NCI-H526 treated with DMSO at 0.1 percent for 48 hours (cell line): Measurements from ENCODE around the gene TH.

Experiments
- DNase-seq: peaks from one replicate; lab custom pipeline; 2025; lab: John Stamatoyannopoulos, UW

The TH gene

DNA sequence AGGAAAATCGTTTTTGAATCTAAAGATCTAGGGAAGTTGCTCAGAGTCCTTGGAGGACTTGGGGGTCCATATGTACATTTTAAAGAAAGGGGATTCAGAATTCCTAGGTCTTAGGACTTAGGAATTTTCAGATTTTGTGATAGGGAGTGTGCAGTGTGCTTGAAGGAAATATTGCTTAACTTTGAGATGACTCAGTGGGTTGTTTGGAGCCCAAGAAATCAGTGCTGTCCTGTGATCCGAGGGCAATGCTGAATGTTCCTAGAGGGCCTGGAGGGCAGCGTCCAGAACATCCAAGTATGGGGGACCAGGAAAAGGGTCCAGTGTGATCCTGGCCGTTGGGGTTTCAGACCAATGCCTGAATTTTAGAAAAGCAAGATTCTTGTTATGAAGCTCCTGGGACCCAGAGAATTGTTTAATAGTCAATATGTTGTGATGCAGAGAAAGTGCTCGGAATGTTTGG, 29.3 kb downstream of the TH start:
- no peak for DNase-seq

DNA sequence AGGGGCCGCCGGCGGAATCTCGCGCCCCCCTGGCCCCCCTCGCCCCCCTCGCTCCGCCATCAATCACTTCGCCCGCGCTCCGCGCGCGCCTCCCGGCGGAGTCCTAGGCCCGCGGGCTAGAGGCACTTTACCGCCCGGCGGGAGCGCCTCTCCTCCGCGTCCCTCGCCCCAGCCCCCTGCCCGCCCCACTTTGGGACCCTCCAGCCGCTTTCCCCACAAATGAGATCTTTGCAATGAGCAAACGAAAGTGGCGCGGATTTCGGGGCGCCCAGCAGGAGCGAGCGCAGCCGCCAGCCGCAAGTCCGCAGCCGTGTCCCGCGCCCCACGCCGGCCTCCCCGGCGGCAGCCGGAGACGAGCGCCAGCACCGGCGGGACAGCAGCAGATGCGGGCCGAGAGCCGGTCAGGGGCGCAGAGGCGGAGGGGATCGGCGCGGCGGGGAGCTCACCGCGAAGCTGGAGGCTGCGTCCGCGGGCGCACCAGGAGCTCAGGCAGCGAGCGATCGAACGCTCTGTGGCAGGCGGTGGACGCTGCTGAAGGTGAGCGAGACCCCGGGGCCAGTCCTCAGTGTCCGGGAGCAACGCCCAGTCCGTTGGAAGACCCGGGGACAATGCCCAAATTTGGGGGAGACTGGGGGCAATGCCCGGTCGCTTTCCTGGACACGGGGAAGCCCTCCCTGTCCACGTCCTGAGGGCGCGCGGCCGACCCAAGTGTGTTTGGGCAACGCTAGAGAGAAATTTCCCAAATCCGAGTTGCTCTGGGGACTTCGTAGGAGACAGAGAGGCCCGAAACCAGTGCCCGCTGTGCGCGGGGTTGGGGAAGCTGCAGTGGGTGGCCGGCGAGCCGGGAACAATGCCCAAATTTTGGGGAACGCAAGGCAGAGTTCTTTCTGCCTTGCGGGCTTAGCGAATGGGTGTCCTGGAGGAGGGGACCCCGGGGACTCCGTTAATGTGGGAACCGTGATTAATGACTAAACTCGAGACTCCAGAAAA, 30.9 kb downstream of the TH start:
- no peak for DNase-seq

DNA sequence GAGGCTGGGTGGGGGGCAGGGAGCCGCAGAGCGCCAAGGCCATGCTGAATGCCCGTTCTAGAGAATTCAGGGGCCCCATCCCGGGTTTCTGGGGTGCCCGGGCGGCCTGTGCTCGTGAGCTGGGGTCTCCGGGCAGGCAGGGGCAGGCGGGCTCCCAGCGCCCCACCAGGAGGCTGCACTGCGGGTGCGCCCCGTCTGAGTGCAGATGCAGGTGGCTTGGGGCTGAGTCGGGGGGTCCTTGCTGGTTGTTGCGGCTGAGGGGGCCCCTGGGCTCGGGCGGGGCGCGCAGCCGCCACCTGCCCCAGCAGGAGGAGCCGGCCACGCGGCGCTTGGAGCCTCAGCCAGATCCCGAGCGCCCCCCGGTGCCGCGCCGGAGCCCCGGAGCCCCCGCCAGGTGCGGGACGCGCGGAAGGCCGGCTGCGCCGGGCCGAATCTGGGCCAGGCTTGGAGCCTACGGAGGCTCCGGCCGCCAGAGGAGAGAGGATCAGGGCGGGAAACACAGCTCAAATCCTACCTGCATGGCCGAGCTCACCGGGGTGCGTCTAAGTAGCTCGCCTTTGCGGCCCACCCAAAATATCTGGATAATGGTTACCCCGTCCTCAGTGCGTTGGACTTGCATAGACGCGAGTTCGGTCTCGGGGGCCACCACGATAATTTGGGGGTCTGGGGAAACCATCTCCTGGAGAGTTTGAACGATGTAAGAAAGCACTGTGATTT, 31.8 kb downstream of the TH start:
- no peak for DNase-seq

DNA sequence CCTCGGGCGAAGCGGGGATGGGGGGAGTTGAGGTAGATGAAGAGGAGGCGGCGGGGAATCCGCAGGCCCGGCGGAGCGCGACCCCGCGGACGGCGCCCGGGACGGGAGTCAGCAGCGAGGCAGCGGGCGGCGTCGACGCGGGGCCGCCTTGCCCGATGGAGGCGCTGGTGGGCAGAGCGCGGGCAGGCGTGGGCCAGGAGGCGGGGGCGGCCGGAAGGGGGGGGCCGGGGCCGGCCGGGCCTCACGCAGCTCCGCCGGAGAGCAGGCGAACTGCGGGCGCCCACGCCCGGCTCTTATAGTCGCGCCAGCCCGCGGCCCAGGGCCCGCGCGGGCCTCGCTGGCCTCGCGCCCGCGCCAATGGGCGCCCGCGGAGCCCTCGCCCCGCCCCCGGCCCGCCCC, 32.5 kb downstream of the TH start, which contains the start of gene IGF2:
Gene IGF2, minus strand, starts transcription at position 267 of the 399 bp plus-strand sequence. CDS start 3,866 bp downstream, outside the sequence.
- no peak for DNase-seq

DNA sequence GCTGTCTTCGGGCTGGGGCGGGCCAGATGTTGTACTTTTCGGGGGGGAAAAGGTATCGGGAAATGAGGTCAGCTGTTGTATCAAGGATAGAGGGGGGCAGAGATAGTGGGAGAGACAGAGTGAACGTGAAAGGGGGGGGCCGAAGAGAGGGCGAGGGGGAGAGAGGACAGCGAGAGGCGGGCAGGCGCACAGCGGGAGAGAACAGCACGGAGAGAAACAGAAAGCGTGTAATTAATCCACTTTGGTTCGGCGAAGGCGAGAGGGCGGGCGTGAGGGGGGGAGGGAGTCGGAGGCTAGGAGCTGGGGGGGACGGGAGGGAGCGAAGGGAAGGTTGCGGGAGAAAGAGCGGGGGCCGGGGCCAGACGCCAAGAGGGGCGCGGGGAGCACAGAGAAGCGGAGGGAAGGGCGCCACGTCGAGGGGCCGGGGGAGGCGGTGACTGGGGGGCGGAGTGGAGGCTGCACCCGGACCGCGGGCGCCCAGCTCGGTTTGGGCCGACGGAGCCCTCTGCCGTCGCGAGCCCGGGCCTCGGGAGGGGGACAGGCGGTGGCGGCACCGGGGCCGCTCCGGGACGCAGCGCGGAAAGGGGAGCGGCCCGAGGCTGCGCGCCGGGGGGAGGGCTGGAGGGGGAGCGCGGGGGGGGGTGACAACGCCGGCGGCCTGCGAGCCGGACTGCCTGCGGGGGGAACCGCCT, 33.0 kb downstream of the TH start:
- DNase-seq = no peak

DNA sequence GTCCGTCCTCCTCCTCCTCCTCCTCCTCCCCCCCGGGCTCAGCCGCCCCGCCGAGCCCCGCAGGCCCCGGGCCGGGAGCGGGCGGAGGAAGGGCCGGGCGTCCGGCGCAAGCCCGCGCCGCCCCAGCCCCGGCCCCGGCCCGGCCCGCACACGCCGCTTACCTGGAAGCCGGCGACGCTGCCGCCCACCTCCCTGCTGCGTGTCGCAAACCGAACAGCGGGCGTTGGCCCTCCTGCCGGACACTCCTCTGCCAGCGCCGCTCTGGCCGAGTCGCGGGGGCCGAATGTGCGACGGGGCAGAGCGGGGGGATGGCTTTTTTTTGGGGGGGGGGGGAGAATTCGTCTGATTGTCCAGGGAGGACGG, 33.6 kb downstream of the TH start:
- no peak for DNase-seq

DNA sequence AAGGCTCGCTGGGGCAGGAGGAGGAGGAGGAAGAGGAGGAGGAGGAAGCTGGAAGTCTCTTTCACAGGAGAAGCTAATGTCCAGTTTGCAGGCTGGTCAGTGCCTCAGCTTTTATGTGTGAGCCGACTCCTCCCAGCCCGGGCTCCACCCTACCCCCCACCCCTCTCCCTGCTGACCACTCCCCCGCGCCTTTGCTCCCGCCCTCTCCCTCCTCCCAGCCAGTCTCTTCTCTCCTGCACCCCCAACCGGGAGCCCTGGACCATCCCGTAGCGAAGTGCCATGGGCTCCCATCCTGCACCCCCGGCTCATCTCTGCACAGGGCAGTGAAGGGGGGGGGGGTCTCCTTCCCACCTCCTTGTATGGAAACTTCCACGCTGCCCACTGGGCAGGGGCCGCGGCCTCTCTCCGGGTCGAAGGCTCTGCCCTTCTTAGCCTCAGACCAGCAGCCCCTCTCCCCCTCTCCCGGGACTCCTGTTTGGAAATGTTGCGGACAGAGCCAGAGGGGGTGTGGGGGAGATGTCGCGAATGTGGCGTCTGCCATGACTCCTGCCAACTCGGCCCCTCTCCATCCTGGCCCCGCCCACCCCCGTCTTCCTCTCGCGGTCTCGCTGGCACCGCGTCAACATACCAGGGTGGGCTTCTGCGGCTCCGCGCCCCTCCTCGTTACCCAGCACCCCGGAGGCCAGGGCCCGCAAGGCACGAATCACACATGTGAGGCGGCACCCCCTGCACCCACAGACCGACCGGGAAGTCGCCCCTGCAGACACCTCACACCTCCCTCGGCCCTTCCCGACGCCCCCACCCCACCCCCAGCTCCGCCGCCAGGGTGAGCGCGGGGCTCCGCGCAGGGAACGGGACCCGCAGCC, 34.2 kb downstream of the TH start:
- DNase-seq = no peak

DNA sequence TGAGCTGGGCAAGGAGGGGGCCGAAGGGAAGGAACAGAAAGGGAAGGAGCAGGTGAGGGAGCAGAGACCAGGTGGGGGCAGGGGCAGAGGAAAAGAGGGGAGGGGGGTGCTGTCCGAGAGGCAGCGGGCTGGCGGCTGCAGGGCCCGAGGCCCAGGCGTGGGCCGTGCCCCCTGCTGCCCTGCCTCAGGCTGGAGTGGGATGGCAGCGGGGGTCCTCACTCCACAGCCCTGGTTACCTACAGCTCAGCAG, 34.7 kb downstream of the TH start:
- DNase-seq = no peak

DNA sequence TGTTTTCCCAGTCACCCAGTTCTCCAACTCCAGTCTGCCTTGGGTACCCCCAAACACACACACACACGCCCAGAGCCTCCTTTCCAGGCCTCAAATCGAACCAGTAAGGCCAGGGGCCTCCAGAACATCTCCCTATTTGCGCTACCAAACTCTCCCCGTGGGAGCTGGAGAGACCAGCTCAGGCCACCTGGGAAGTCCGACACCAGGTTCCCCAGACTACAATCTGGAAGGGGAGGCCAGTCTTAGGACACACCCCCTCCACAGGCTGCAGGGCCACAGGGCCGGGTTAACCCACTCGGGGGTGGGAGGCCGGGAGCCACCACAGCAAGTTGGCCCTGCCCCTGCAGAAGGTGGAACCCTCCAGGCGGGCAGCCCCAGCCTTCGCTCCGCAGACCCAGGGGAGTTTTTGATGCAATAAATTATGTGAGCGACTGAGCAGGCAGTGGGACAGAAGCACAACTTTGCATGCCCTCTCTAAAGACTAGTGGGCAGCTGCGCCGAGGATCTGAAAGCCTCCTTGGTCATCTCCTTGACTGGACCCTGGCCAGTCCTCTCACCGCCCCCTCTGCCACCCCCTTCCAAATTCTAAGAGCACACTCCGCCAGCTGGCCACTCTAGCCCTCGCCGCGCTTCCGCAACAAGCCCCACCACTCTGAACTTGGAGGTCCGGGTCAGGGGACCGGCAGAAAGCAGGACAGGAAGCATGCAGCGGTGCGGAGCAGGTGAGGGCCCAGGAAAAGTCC, 35.2 kb downstream of the TH start:
- DNase-seq = no peak

DNA sequence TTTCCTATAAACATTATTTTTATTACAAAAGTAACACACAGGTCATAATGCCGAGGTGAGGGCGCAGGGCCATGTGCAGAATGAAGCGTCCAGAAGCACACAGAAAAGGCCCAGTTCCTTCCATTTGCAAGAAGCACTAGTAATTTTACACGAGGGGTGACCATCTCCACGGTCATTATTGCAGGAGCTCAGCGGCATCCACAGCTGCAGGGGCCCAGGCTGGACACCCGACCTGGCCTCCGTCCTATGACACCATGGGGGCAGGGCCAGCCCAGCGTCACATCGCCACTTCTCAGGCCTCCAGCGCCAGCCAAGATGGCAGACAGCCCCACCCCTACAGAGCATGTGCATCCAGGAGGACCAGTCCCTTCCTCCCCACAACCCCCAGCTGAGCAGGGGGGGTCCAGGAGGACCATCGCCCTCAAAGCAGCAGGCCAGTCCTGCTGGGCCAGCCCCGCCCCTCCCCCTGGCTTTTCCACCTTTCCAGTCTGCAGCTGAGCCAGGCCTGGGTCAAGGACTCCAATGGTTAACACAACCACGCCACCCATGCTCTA, 35.9 kb downstream of the TH start:
- DNase-seq = no peak

DNA sequence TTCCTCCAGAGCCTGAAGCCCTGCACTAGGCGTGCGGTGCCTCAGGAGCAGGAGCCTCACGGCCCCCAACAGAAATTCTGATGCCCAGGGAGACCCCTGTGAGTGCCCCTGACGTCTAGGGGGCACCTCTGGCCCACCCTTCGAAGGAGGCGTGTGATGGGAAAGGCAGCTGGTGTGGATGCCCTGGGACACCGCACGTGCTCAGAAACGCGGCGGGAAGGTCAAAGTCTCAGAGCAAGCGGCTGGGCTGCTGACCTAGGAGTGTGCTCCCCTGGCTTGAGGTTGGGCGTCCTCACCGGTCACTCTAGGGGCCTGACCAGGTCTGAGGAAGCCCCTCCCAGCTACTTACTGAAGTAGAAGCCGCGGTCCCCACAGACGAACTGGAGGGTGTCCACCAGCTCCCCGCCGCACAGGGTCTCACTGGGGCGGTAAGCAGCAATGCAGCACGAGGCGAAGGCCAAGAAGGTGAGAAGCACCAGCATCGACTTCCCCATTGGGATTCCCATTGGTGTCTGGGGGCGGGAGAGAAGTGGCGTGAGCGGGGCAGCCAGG, 36.5 kb downstream of the TH start:
- DNase-seq = no peak

DNA sequence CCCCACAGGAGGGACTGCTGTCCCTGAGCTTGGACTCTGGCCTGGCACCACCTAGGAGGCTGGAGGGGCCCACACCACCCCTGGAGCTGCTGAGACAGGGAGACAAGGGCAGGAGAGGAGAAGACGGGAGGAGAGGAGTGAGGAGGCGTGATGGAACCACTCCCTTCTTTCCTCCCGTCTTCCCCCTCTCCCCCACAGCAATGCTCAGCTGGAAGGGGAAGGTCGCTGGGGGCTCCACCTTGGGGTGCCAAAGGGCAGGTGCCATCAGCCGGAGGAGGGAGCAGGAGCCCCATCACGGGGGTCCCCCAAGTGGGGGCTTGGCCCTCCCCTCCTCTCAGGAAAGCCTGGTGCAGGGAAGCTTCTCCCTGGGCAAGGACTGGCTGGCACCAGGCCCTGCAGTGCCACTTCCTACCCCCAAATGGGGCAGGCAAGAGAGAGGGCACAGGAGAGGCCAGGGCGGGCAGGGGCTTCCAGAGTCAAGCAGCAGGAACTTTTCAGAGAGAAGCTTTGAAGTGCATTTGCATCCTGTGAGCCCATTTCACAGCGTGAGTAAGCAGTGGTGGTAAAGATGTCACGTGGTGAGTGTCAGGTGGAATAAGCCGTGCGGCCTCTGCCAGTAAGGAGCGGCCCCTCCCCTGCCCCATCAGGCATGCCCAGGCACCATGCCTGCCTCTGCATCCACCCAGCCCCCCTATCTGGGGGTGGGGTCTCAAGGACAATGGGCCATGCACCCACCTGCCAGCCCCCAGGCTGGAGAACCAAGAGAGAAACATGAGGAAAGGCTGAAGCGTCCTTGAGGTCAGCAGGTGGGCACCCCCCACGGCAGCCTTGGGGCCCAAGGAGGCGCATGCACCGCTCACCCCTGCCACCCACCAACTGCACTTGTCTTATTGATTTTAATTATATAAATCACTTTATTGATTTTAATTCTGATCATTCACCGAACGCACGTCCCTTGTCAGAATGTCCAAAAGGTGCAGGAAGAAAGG, 37.3 kb downstream of the TH start:
- DNase-seq = no peak

DNA sequence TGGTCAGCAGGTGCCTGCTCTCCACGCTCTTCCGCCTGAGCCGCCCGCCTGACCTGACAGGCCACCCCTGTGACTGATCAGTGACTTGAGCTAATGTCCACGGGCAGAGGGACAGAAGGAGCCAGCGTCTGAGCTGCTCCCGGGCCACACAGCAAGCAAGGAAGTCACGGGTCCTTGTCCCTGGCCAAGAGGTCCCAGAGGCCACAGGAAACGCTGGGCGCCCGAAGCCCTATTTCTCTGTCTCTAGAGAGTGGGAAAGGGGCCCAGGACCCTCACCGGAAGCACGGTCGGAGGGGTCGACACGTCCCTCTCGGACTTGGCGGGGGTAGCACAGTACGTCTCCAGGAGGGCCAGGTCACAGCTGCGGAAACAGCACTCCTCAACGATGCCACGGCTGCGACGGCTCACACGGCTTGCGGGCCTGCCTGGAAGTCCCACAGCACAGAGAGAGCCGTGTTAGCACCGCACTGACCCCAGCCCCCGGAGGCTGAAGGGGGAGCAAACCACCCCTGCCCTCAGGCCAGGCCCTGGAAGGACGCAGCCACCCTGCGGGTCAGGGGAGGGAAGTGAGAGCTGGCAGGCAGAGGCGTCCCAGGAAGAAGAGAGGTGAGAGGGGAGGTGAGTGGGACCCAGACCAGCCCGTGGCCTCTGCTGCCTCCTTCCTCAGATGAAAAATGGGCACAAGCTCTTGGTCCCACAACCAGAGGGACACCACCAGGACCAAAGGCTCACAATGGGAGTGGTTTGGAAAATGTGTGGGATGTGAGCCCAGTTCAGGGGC, 38.2 kb downstream of the TH start:
- no peak for DNase-seq

DNA sequence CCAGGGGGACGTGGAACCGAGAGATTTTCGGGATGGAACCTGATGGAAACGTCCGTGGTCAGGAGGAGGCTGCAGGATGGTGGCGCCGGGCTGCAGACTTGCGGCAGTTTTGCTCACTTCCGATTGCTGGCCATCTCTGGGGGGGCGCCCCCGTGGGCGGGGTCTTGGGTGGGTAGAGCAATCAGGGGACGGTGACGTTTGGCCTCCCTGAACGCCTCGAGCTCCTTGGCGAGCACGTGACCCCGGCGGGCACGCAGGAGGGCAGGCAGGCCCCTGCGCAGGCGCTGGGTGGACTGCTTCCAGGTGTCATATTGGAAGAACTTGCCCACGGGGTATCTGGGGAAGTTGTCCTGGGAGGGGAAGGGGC, 38.8 kb downstream of the TH start:
- DNase-seq = no peak

DNA sequence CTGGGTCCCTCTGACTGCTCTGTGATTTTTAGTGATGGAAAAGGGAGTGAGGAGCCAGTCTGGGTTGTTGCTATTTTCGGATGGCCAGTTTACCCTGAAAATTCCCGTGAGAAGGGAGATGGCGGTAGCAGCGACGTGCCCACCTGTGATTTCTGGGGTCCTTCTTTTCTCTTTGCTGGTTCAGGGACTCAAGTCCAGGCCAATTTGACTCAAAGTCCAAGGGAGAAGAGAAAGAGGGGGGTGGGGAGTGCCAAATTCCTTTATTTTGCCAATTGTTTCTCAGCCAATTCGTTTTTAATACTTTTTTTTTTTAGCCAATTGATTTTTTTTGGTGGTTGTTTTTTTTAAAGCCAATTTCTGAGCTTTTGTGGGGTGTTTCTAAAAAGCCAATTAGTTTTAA, 39.4 kb downstream of the TH start:
- DNase-seq = no peak

DNA sequence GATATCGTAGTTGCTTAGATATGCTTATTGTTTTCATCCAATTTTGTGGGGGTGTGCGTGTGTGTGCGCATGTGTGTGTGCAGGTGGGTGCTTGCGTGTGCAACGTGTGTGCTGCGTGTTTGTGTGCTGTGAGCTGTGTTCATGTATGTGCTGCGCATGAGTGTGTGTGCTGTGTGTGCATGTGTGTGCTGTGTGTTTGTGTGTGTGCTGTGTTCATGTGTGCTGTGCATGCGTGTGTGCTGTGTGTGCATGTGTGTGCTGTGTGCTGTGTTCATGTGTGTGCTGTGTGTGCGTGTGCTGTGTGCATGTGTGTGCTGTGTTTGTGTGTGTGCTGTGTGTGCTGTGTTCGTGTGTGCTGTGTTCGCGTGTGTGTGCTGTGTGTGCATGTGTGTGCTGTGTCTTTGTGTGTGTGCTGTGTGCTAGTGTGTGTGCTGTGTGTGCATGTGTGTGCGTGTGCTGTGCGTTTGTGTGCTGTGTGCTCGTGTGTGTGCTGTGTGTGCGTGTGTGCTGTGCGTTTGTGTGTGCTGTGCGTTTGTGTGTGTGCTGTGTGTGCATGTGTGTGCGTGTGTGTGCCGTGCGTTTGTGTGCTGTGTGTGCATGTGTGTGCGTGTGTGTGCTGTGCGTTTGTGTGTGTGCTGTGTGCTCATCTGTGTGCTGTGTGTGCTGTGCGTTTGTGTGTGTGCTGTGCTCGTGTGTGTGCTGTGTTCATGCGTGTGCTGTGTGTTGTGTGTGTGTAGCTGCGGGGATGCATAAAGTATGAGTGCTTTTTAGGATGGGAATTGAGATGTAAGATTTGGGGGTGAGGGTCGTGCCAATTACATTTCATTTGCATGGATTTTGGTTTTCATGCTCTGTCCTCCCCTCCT, 40.0 kb downstream of the TH start:
- no peak for DNase-seq

DNA sequence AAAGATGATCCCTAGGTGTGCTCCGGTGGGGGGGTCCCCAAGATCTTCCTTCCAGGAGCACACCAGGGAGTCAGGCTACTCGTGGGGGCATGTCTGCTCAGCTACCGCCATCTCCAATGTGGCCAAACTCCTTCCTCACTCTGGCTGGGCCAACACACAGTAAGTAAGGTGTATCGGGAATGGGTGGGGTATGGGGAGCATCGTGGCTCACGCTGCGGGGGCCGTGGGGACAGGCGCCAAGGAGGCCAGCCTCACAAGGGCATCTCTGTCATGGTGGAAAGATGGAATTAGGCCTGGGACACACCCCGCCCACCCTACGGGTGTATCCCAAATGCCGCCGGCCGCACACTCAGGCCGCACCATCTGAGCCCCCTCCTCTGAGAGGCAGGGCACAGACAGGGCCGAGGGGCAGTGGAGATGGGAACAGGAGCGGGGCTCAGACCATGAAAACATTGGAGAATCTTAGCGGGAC, 40.7 kb downstream of the TH start:
- DNase-seq = no peak
